Vagina (tissue), 2 donors: ENCODE measurements around the gene ACSF3.

Source experiments
- POLR2A ChIP-seq, 2 donors: fragments of 450-650 bp; IDR thresholded peaks; one replicate each; pipeline ENCODE4 v1.6.1; 2017; ENCODE audit warnings: antibody characterized with exemption in 2 of 2, mild to moderate bottlenecking in 2 of 2, moderate library complexity in 2 of 2
- TF ChIP-seq, protein P1 (sequence below), 3 experiments: fragments of 450-650 bp in 2 of 3; fragments of 200-600 bp in 1 of 3; sonication (generic) in 1 of 3; IDR thresholded peaks; one replicate each; pipeline ENCODE4 v1.5.1; 2017 to 2019; ENCODE audit warnings: antibody characterized with exemption in 3 of 3, mild to moderate bottlenecking in 2 of 3, moderate library complexity in 2 of 3

DNA sequence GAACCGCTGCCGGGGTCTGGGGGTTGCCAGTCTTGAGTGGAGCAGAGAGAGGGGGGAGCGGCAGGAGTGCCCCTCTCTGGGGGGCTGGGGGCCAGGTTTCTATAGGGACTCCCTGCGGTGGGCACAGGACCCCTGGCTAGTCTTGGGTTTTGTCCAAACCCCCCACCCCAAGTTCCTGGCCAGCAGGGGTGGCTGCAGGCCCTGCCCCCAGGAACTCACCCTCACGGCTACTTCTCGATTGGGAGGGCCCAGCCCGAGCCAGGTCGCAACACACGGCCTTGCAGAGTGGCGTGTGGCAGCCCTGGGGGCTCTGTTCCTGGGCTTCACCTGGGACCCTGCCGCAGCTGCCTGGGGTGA, 78.5 kb downstream of the ACSF3 start:
- TF ChIP-seq POLR2A (IDR thresholded peaks at IDR 0.05): no peak
- TF ChIP-seq, protein P1, sequence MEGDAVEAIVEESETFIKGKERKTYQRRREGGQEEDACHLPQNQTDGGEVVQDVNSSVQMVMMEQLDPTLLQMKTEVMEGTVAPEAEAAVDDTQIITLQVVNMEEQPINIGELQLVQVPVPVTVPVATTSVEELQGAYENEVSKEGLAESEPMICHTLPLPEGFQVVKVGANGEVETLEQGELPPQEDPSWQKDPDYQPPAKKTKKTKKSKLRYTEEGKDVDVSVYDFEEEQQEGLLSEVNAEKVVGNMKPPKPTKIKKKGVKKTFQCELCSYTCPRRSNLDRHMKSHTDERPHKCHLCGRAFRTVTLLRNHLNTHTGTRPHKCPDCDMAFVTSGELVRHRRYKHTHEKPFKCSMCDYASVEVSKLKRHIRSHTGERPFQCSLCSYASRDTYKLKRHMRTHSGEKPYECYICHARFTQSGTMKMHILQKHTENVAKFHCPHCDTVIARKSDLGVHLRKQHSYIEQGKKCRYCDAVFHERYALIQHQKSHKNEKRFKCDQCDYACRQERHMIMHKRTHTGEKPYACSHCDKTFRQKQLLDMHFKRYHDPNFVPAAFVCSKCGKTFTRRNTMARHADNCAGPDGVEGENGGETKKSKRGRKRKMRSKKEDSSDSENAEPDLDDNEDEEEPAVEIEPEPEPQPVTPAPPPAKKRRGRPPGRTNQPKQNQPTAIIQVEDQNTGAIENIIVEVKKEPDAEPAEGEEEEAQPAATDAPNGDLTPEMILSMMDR (IDR thresholded peaks at IDR 0.05): no peak
